B cell (primary cell): ENCODE data around the gene PLD3. TPM values are rescaled to one million over a fixed set of nuclear protein-coding genes. Genes with fewer than 3 reads are reported as not detected.

ENCODE experiments used
- ATAC-seq: fragments of 200-7000 bp; cut with Tn5 transposase; one replicate; pipeline ENCODE4 v1.10.0; 2021; ENCODE audit warnings: low read depth, mild to moderate bottlenecking, moderate number of reproducible peaks, moderate library complexity
- CTCF ChIA-PET: fragments of 350-600 bp; sonication (Branson Sonifier 250); formaldehyde crosslinking; loops from one replicate; lab custom pipeline; 2021; ENCODE audit warnings: antibody characterized with exemption, inconsistent platforms; lab: Charles Lee
- POLR2A ChIA-PET: fragments of 350-600 bp; sonication (Branson Sonifier 250); formaldehyde crosslinking; loops from one replicate; lab custom pipeline; 2021; ENCODE audit warnings: antibody characterized with exemption; lab: Charles Lee
- DNase-seq: peaks from one replicate; pipeline ENCODE4 v3.0.0; 2013
- H2AFZ ChIP-seq: 2 replicates; pipeline ENCODE4 v1.6.1; 2012; ENCODE audit warnings: mild to moderate bottlenecking, low read depth, low read length; ENCODE audit not compliant: insufficient read depth, poor library complexity, severe bottlenecking
- H3K27ac ChIP-seq, 2 donors: 1 replicate in 1 of 2; 2 replicates in 1 of 2; pipeline ENCODE4 v1.5.1; 2012 to 2013; ENCODE audit warnings: low read length in 2 of 2, mild to moderate bottlenecking in 2 of 2, moderate library complexity in 1 of 2
- H3K27me3 ChIP-seq, 4 experiments: fragments of 200-600 bp in 1 of 4; sonication (generic) in 1 of 4; replicated peaks in 1 of 4; 1 replicate in 2 of 4; 2 replicates in 2 of 4; pipeline versions ENCODE4 v1.6.1 to v1.7.0; 2013 to 2016; ENCODE audit warnings: low read length in 3 of 4, mild to moderate bottlenecking in 2 of 4, mixed read lengths in 1 of 4, moderate library complexity in 1 of 4; ENCODE audit not compliant: insufficient read depth in 4 of 4, control insufficient read depth in 3 of 4; ENCODE audit errors: control extremely low read depth in 1 of 4
- H3K36me3 ChIP-seq, 2 experiments: replicated peaks in 1 of 2; 1 replicate in 1 of 2; 2 replicates in 1 of 2; pipeline versions ENCODE4 v1.6.1 to v1.7.1; 2013; ENCODE audit warnings: low read length in 1 of 2; ENCODE audit not compliant: insufficient read depth in 2 of 2, control insufficient read depth in 1 of 2; ENCODE audit errors: control extremely low read depth in 1 of 2, extremely low read depth in 1 of 2
- H3K4me1 ChIP-seq, 2 donors: fragments of 200-600 bp in 1 of 2; sonication (generic) in 1 of 2; 1 replicate in 1 of 2; 2 replicates in 1 of 2; pipeline versions ENCODE4 v1.5.1 to v1.6.1; 2013 to 2017; ENCODE audit warnings: low read length in 2 of 2; ENCODE audit not compliant: control insufficient read depth in 2 of 2, insufficient read depth in 2 of 2
- H3K4me2 ChIP-seq: replicated peaks from 2 replicates; pipeline ENCODE3; 2012; ENCODE audit warnings: mild to moderate bottlenecking, low read depth, low read length; ENCODE audit not compliant: poor library complexity, severe bottlenecking
- H3K4me3 ChIP-seq, 5 experiments: fragments of 200-600 bp in 1 of 5; sonication (generic) in 1 of 5; 1 replicate in 3 of 5; 2 replicates in 2 of 5; pipeline versions ENCODE4 v1.5.1 to v1.7.0; 2011 to 2016; ENCODE audit warnings: low read length in 4 of 5, mild to moderate bottlenecking in 4 of 5, low read depth in 2 of 5, control low read depth in 1 of 5, moderate library complexity in 1 of 5; ENCODE audit not compliant: insufficient read depth in 1 of 5; ENCODE audit errors: control extremely low read depth in 1 of 5, extremely low read depth in 1 of 5
- H3K79me2 ChIP-seq: fragments of 200-600 bp; sonication (generic); one replicate; pipeline ENCODE4 v1.6.0; 2016; ENCODE audit warnings: low read length; ENCODE audit not compliant: control insufficient read depth, insufficient read depth
- H3K9ac ChIP-seq: fragments of 200-600 bp; sonication (generic); 2 replicates; pipeline ENCODE4 v1.6.1; 2017; ENCODE audit warnings: mild to moderate bottlenecking, low read length, moderate library complexity
- H3K9me3 ChIP-seq, 3 donors: one replicate each; pipeline versions ENCODE4 v1.6.1 to v1.7.1; 2013; ENCODE audit warnings: low read length in 2 of 3; ENCODE audit not compliant: control insufficient read depth in 2 of 3, insufficient read depth in 1 of 3; ENCODE audit errors: control extremely low read depth in 1 of 3
- H4K20me1 ChIP-seq: 2 replicates; pipeline ENCODE4 v1.6.0; 2012; ENCODE audit warnings: mild to moderate bottlenecking, low read length; ENCODE audit not compliant: insufficient read depth, control insufficient read depth, poor library complexity, severe bottlenecking
- H3K27ac Mint-ChIP-seq: one replicate; pipeline ENCODE4 v1.8.0; 2021; ENCODE audit warnings: mixed read lengths
- H3K27me3 Mint-ChIP-seq: one replicate; pipeline ENCODE4 v1.8.0; 2021; ENCODE audit warnings: mixed read lengths
- H3K4me1 Mint-ChIP-seq: one replicate; pipeline ENCODE4 v1.8.0; 2021; ENCODE audit warnings: mixed read lengths
- H3K4me3 Mint-ChIP-seq: one replicate; pipeline ENCODE4 v1.8.0; 2021; ENCODE audit warnings: mixed read lengths
- H3K9me3 Mint-ChIP-seq: one replicate; pipeline ENCODE4 v1.8.0; 2022; ENCODE audit warnings: mixed read lengths; ENCODE audit not compliant: insufficient read depth
- EZH2 ChIP-seq: IDR thresholded peaks from 2 replicates; pipeline ENCODE4 v1.6.1; 2012; ENCODE audit warnings: borderline replicate concordance, low read depth, mild to moderate bottlenecking, moderate library complexity, low read length; ENCODE audit not compliant: insufficient read depth, poor library complexity, severe bottlenecking
- WGBS: methylation state at CpG from one replicate; pipeline ENCODE4 v1.1.5; 2013; ENCODE audit warnings: missing lambda C conversion rate; ENCODE audit not compliant: insufficient coverage; 5-methylcytosine and 5-hydroxymethylcytosine counted together
- intact Hi-C: fragments of 100-400 bp; cut with micrococcal nuclease; formaldehyde crosslinking; loops from one replicate; pipeline ENCODE4 v1.10.0; 2022
- polyA plus RNA-seq: library from polyadenylated mRNA; depleted of rRNA; stranded (reverse); fragments of >200 nt; gene quantifications from 2 replicates; pipeline ENCODE4 v1.2.3, GENCODE V29; 2012
- total RNA-seq, 2 donors: library from RNA; stranded (reverse); fragments of 120-200 nt in 1 of 2; gene quantifications; 1 replicate in 1 of 2; 2 replicates in 1 of 2; pipeline versions ENCODE4 v1.2.3 to v1.2.4, GENCODE V29; 2013 to 2022
- TF ChIP-seq, protein P1 (sequence below): fragments of 200-600 bp; IDR thresholded peaks from one replicate; pipeline ENCODE4 v1.8.0; 2022; ENCODE audit warnings: antibody characterized with exemption, mild to moderate bottlenecking

Gene PLD3
- total and polyA plus RNA-seq, 2 donors (not counting 1 experiment from before 2014, with no cell fraction given): 61.7 to 153 TPM

DNA sequence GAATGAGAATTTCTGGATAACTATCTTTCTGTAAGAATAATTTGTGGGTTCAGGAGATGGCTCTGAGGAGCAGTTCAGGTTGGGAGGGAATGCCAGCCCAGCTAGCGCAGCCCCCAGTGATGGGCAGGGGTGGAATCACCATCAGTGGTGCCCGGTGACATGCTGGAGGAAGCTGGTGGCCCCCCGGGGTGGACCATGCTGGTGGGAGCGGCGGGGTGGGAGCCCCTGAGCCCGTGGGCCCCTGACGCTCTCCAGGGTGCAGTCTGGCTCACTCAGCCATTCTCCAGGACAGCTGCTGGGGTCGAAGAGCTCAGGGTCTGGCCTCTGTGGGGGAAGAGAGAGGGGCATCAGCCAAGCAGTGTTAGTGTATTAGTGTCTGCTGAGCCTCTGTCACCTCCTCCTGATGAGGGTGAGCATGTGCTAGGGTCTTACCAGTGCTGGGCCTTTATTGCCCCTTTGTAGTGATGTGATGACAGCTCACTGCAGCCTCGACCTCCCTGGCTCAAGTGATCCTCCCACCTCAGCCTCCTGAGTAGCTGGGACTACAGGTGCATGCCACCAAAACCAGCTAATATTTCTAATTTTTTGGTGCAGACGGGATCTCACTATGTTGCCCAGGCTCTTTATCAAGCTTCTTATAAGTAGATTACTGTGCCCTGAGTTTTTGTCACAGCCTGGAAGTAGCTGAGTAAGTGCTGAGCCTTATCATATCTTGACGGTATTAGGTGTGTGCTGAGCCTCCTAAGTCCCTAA is 31.1 kb downstream of the PLD3 start:
- ChIA-PET CTCF (no interaction called here), POLR2A (no interaction called here)
- DNase-seq: no peak
- intact Hi-C loops: no loop called here
- no peak overlapping the region for H3K27ac Mint-ChIP-seq
- Histone ChIP-seq H2AFZ (no peak overlapping the region), H4K20me1 (no peaks in the 10 kb centered on the region), H3K4me3 (no peak overlapping the region), H3K4me2 (no peak overlapping the region), H3K79me2 (no peaks in the 10 kb centered on the region), H3K27ac (no peak overlapping the region), H3K9ac (no peak overlapping the region), H3K27me3 (no peaks in the 10 kb centered on the region), H3K4me1 (no peaks in the 10 kb centered on the region), H3K36me3 (peaks cover 0 to 2% of the 10 kb centered on the region in 2 experiments), H3K9me3 (no peaks in the 10 kb centered on the region)
- ATAC-seq: no peak
- H3K4me1 Mint-ChIP-seq: no peaks in the 10 kb centered on the region
- 87% methylated on average over 10 of the region's 11 CpGs for WGBS
- TF ChIP-seq EZH2: no peak
- TF ChIP-seq, protein P1, sequence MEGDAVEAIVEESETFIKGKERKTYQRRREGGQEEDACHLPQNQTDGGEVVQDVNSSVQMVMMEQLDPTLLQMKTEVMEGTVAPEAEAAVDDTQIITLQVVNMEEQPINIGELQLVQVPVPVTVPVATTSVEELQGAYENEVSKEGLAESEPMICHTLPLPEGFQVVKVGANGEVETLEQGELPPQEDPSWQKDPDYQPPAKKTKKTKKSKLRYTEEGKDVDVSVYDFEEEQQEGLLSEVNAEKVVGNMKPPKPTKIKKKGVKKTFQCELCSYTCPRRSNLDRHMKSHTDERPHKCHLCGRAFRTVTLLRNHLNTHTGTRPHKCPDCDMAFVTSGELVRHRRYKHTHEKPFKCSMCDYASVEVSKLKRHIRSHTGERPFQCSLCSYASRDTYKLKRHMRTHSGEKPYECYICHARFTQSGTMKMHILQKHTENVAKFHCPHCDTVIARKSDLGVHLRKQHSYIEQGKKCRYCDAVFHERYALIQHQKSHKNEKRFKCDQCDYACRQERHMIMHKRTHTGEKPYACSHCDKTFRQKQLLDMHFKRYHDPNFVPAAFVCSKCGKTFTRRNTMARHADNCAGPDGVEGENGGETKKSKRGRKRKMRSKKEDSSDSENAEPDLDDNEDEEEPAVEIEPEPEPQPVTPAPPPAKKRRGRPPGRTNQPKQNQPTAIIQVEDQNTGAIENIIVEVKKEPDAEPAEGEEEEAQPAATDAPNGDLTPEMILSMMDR: no peak
- H3K4me3 Mint-ChIP-seq: no peak overlapping the region
- H3K27me3 Mint-ChIP-seq: no peaks in the 10 kb centered on the region
- no peaks in the 10 kb centered on the region for H3K9me3 Mint-ChIP-seq

DNA sequence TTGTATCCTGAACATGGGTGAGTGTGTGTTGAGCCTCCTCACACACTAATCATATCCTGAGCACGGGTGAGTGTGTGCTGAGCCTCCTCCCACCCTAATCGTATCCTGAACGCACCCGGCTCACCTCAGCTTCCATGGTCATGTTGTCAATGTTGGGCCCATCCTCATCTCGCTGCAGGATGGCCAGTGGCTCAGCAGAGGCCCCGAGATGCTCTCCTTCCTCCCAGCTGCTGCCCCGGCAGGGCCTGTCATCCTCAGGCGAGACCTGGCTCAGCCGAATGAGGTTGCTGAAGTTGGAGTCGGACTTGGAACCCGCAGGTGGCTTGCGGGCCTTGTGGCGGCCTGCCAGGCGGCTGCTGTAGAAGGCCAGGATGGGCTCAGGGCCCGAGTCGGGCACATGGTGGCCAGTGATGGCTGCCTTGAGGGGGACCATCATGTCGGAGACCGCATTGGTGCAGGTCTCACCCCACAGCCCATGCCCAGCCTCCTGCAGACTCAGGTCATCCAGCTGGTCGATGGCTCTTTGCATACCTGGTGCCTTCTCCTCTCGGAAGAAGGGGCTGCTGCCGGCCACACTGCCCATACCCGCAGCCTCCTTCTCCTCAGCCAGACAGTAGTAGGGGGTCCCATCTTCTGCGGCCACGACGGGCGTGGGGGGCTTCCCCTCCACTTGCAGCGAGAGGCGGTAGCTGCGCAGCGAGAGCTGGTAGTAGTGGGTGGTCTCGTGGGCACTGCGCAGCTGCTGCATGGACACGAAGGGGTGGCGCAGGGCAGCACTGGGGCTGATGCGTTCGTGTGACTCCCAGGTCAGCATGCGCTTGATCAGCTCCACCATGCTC is 31.9 kb downstream of the PLD3 start:
- ChIA-PET CTCF (no interaction called here), POLR2A (no interaction called here)
- H3K9me3 Mint-ChIP-seq: no peaks in the 10 kb centered on the region

More for the DNA sequence above, 31.9 kb downstream of the PLD3 start:
- Histone ChIP-seq H3K9ac (no peak overlapping the region), H2AFZ (no peak overlapping the region), H4K20me1 (no peaks in the 10 kb centered on the region), H3K4me1 (no peaks in the 10 kb centered on the region), H3K4me2 (no peak overlapping the region), H3K36me3 (peaks cover 0 to 2% of the 10 kb centered on the region in 2 experiments), H3K27ac (no peak overlapping the region), H3K9me3 (no peaks in the 10 kb centered on the region), H3K4me3 (no peak overlapping the region), H3K27me3 (peaks cover 0 to 3% (median 0%) of the 10 kb centered on the region in 4 experiments), H3K79me2 (no peaks in the 10 kb centered on the region)
- WGBS: 96% methylated on average over 35 of the region's 37 CpGs
- TF ChIP-seq, protein P1: no peak
- H3K27ac Mint-ChIP-seq: no peak overlapping the region
- no peak for DNase-seq
- H3K4me3 Mint-ChIP-seq: no peak overlapping the region
- no peaks in the 10 kb centered on the region for H3K27me3 Mint-ChIP-seq
- intact Hi-C loops: no loop called here
- ATAC-seq: no peak
- no peaks in the 10 kb centered on the region for H3K4me1 Mint-ChIP-seq
